Measurements from ENCODE around the gene NXPE4. TPM values are rescaled to one million over a fixed set of nuclear protein-coding genes. Genes with fewer than 3 reads are reported as not detected.

Gene NXPE4
- total RNA-seq, 1 donor from 2014 or later, result not detected

DNA sequence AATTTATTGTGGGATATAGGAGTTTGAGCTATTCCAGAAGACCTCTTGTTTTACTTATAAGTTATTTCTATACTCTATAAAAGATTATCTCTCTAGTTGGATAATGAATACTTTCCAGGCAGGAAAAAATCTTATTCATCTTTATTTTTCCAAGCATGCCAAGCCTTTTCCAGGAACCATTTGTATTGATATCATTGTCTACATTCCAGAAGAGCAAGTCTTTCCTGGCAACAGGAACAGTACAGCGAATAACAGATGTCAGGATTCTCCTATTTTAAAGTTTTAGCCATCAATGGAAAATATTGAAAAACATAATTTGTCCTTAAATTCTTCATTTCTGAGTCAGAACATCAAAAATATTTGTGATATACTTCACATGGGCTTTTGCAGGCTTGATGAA lies 30.8 kb downstream of the NXPE4 start:
- no peaks in the 10 kb centered on the region for H3K36me3 Mint-ChIP-seq (ENCODE audit: low read depth)
- H3K4me3 Mint-ChIP-seq (ENCODE audit: low read depth), result no peak overlapping the region
- no peaks in the 10 kb centered on the region for H3K27me3 Mint-ChIP-seq (ENCODE audit: low read depth)
- H3K4me1 Mint-ChIP-seq (ENCODE audit: low read depth), result peaks cover 4% of the 10 kb centered on the region
- no peaks in the 10 kb centered on the region for H3K9me3 Mint-ChIP-seq
- H3K27ac Mint-ChIP-seq, result no peak overlapping the region
- DNase-seq (ENCODE audit: low spot score), result no peak
- intact Hi-C loops (cut with micrococcal nuclease), result no loop called here

DNA sequence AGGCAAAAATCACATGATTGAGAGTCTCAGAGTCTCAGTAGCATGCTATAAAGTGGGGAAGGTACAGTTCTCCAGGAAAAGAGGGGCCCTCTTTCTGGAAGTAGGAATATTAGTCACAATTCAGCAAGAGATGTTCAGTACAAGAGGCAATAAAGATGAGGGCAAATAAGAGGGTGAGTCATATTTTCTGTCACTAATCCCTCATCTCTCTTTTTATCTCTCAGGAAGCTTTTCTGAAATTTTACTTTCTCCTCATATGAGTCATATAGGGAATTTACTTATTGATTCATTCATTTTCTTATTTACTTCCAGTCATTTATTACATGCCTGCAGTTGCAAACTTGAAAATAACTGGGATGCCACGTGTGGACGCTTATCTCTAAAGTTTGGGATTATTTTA lies 32.5 kb downstream of the NXPE4 start:
- Mint-ChIP-seq H3K27ac (no peak overlapping the region), H3K4me1 (ENCODE audit: low read depth) (peaks cover 4% of the 10 kb centered on the region), H3K9me3 (no peaks in the 10 kb centered on the region), H3K36me3 (ENCODE audit: low read depth) (no peaks in the 10 kb centered on the region), H3K27me3 (ENCODE audit: low read depth) (peaks cover 2% of the 10 kb centered on the region), H3K4me3 (ENCODE audit: low read depth) (no peak overlapping the region)
- intact Hi-C loops (cut with micrococcal nuclease), result no loop called here
- no peak for DNase-seq (ENCODE audit: low spot score)

DNA sequence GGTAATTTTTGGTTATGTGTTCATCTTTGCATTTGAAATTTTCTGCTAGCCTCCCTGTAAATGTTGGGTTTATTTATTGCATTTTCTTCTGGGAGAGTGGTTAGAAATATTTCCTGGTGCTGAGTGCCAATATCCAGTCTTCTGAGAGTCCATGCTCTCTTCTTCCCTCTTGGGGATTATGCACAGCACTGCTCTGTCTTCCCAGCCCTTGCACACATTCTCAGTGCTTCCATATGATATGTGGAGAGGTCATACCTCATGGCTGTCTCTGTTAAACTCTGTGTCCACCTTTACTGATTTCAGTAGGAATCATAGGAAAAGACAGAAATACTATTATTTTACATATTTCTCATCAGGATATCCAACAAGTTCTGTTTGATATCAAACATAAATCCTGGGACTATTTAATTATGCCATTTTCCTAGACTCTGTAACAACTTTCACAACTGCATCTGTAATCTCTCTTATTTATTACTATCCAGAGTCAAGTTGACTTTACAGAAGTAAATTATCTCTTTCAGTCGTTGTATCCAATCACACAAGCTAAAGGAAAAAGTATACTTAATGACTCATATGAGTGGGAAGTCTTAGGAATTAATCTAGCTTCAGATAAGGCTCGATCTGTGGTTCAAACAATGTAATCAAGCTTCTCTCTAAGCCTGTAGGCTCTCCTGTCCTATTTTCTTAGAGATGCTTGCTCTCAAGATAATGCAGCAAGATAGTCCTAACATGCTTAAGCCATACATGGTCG lies 33.2 kb downstream of the NXPE4 start:
- no peak overlapping the region for H3K4me3 Mint-ChIP-seq (ENCODE audit: low read depth)
- H3K4me1 Mint-ChIP-seq (ENCODE audit: low read depth), result peaks cover 4% of the 10 kb centered on the region
- H3K36me3 Mint-ChIP-seq (ENCODE audit: low read depth), result no peaks in the 10 kb centered on the region
- no peak for DNase-seq (ENCODE audit: low spot score)
- intact Hi-C loops (cut with micrococcal nuclease), result no loop called here
- H3K27me3 Mint-ChIP-seq (ENCODE audit: low read depth), result peaks cover 2% of the 10 kb centered on the region
- no peak overlapping the region for H3K27ac Mint-ChIP-seq
- no peaks in the 10 kb centered on the region for H3K9me3 Mint-ChIP-seq

DNA sequence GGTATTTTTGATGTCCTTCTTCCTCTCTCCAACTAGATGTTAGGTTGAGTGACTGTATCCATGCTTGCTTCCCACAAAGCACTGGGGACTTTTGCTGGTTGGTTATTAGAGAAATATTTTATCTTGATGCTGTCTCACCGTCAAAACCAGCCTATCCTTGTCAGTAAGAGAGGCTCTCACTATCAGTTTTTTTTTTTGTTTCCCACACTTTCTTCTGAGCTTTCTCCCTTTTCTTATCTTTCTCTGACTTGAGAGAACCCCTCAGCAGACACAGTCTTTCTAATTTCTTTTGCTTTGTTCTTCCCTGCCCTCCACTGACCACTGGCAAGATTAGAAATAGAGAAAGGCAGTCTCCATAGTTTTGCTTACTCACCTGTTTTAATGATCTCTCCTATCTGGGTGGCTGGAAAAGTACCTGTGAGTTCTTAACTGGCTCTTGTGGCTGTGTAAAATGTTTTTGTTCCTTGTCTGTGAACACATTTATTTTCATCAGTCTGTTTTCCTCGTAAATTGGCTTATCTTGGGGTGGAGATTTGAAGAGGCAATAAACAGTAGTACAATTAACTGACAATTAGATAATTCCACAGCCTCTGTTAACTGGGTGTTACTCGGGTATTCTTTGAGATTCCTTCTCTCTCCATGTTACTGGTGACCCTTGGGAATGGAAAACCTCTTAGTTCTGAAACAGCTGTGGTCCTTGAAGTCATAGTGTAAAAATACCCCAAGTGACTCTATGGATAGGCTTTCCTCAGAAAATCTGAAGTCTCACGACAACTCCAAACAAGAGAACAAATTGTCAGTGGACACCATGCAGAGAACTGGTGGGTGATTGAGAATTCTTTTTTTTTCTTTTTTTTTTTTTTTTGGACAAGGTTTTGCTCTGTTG lies 35.9 kb downstream of the NXPE4 start, which contains the start of gene NXPE1:
NXPE1 (minus strand) TSS at position 457 of the 886 bp plus-strand sequence. CDS start 8,680 bp downstream, outside the sequence.
- DNase-seq (ENCODE audit: low spot score), result no peak
- Mint-ChIP-seq H3K4me3 (ENCODE audit: low read depth) (no peak within 1 kb of the TSS), H3K9me3 (no peaks in the 10 kb centered on the region), H3K27me3 (ENCODE audit: low read depth) (peaks cover 2% of the 10 kb centered on the region), H3K36me3 (ENCODE audit: low read depth) (no peaks in the 10 kb centered on the region), H3K27ac (no peak within 1 kb of the TSS), H3K4me1 (ENCODE audit: low read depth) (peaks cover 4% of the 10 kb centered on the region)
- intact Hi-C loops (cut with micrococcal nuclease), result no loop called here

DNA sequence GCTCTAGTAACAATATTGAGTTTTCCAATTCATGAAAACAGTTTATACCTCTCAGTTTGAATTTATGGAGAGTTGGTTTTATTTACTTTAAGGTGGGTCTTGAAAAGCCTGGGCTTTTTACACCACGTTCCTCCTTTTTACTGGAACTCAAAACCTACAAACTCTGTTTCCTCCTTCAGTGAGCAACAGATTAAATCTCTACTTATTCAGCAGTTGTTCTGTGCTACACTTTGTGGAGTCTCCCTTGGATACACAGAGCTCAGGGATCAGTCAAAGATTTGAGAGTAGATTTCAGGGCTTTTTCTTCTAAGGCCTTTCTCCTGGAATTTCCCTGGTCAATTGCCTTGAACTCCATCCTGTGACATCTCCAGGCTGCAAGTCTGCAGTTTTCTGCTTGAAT lies 39.5 kb downstream of the NXPE4 start:
- H3K9me3 Mint-ChIP-seq, result no peaks in the 10 kb centered on the region
- no peaks in the 10 kb centered on the region for H3K4me1 Mint-ChIP-seq (ENCODE audit: low read depth)
- H3K36me3 Mint-ChIP-seq (ENCODE audit: low read depth), result no peaks in the 10 kb centered on the region
- no peak for DNase-seq (ENCODE audit: low spot score)
- intact Hi-C loops (cut with micrococcal nuclease), result no loop called here
- H3K27me3 Mint-ChIP-seq (ENCODE audit: low read depth), result peaks cover 2% of the 10 kb centered on the region
- no peak overlapping the region for H3K27ac Mint-ChIP-seq
- no peak overlapping the region for H3K4me3 Mint-ChIP-seq (ENCODE audit: low read depth)

DNA sequence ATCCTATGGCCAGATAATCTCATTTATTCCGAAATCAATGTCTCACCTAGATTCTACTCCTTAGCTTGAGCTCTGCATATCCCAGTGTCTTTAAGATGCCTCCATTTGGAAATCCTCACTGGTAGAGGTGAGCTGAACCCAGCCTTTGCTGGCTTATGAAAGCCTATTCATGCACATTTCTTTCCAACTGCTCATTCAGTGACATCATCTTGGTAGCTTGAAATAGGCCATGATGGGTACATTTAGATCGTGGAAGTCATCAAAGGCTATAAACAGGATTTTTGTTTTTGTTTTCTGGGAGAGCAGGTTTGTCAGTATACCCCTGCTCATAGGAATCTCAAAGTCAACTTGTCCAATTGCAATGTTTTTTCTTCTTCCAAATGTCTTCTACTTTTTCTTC lies 41.9 kb downstream of the NXPE4 start:
- H3K27me3 Mint-ChIP-seq (ENCODE audit: low read depth), result no peaks in the 10 kb centered on the region
- H3K27ac Mint-ChIP-seq, result no peak overlapping the region
- no peak for DNase-seq (ENCODE audit: low spot score)
- H3K4me1 Mint-ChIP-seq (ENCODE audit: low read depth), result no peaks in the 10 kb centered on the region
- H3K4me3 Mint-ChIP-seq (ENCODE audit: low read depth), result no peak overlapping the region
- H3K36me3 Mint-ChIP-seq (ENCODE audit: low read depth), result no peaks in the 10 kb centered on the region
- no peaks in the 10 kb centered on the region for H3K9me3 Mint-ChIP-seq
- intact Hi-C loops (cut with micrococcal nuclease), result no loop called here

DNA sequence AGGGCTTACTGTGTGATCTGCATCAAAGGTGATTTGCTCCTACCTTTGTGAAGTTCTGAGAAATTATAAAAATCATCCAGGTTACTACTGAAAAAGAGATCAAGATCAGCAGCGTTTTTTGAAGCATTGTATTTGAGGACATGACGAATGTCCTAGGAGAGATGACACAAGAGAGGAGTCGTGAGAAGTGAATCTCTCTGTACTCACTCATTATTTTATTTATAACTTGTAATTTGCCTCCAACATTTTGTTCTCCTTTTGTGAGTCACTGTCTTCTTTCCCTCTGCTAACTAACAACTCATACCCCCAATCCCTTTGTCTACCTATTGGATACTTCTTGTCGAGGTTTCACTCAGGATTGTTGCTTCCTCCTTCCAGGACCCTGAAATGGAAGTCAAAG lies 44.5 kb downstream of the NXPE4 start:
- Mint-ChIP-seq H3K27me3 (ENCODE audit: low read depth) (peaks cover 2% of the 10 kb centered on the region), H3K9me3 (no peaks in the 10 kb centered on the region), H3K4me3 (ENCODE audit: low read depth) (no peak overlapping the region), H3K27ac (no peak overlapping the region), H3K36me3 (ENCODE audit: low read depth) (no peaks in the 10 kb centered on the region), H3K4me1 (ENCODE audit: low read depth) (no peaks in the 10 kb centered on the region)
- intact Hi-C loops (cut with micrococcal nuclease), result no loop called here
- no peak for DNase-seq (ENCODE audit: low spot score)

DNA sequence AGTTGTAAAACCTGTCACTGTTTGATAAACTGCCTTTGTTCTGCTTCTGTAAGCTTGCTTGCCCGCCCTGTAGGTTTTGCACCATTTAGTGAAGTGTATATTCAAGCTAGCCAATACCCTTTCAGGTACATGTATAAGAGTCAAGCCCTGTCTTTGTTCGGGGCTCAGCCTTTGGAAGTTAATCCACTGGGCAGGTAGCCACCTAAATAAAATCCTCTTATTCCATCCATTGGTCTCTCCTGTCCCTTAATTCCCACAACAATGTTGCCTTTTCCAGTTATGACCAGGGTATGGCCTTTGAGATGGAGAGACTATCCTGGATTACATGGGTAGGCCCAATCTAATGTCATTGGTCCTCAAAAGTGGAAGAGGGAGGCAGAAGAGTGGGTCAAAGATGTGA lies 69.9 kb downstream of the NXPE4 start:
- no peaks in the 10 kb centered on the region for H3K36me3 Mint-ChIP-seq (ENCODE audit: low read depth)
- peaks cover 11% of the 10 kb centered on the region for H3K9me3 Mint-ChIP-seq
- no peak for DNase-seq (ENCODE audit: low spot score)
- intact Hi-C loops (cut with micrococcal nuclease), result no loop called here
- H3K27me3 Mint-ChIP-seq (ENCODE audit: low read depth), result no peaks in the 10 kb centered on the region
- H3K4me1 Mint-ChIP-seq (ENCODE audit: low read depth), result no peaks in the 10 kb centered on the region
- H3K4me3 Mint-ChIP-seq (ENCODE audit: low read depth), result no peak overlapping the region
- H3K27ac Mint-ChIP-seq, result no peak overlapping the region

DNA sequence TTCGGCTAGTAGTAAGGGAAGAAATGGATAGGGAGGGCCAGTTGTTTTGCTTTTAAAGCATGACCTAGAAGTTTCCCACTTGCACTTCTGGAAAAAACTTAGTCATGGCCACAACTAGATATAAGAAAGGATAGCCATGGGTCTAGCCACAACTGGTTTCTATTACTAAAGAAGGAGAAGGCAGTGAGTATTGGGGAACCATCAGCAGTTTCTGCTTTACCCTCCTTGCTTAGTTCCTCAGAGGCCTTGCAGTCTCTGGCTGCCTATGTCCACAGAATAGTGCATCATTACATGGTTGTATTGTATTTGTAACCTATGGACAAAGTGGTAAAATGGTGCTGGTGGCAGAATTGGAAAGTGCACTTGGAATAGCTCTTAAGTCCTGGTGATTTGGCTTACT lies 71.5 kb downstream of the NXPE4 start:
- no peaks in the 10 kb centered on the region for H3K4me1 Mint-ChIP-seq (ENCODE audit: low read depth)
- no peak overlapping the region for H3K27ac Mint-ChIP-seq
- intact Hi-C loops (cut with micrococcal nuclease), result no loop called here
- H3K27me3 Mint-ChIP-seq (ENCODE audit: low read depth), result peaks cover 3% of the 10 kb centered on the region
- H3K9me3 Mint-ChIP-seq, result peaks cover 11% of the 10 kb centered on the region
- H3K36me3 Mint-ChIP-seq (ENCODE audit: low read depth), result no peaks in the 10 kb centered on the region
- no peak for DNase-seq (ENCODE audit: low spot score)
- H3K4me3 Mint-ChIP-seq (ENCODE audit: low read depth), result no peak overlapping the region

DNA sequence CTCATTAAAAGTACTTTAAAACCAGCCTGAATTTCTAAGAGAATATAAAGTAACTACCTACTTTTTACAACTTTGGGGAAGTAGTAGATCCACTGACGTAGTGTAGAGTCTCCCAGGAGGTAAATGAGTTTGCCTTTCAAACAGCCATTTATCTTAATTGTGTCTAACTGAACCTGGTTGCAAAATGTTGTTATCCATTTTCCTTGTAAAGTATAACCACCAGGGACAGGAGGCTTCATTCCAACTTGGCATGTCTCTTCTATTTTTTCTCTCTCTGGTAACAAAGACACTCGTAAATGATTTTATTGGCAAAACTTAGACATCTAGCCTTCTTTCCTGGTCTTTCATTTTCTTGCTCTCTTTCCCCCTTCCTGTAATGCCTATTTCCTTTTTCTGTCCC lies 72.8 kb downstream of the NXPE4 start:
- peaks cover 11% of the 10 kb centered on the region for H3K9me3 Mint-ChIP-seq
- DNase-seq (ENCODE audit: low spot score), result no peak
- H3K4me1 Mint-ChIP-seq (ENCODE audit: low read depth), result no peaks in the 10 kb centered on the region
- intact Hi-C loops (cut with micrococcal nuclease), result no loop called here
- no peaks in the 10 kb centered on the region for H3K36me3 Mint-ChIP-seq (ENCODE audit: low read depth)
- peaks cover 3% of the 10 kb centered on the region for H3K27me3 Mint-ChIP-seq (ENCODE audit: low read depth)
- H3K27ac Mint-ChIP-seq, result no peak overlapping the region
- H3K4me3 Mint-ChIP-seq (ENCODE audit: low read depth), result no peak overlapping the region

Other genes starting within 250 kb of the NXPE4 start
- gene C11orf71, start 195.3 kb downstream of the NXPE4 start, total RNA-seq, result 5.8 and 6.3 TPM in 2 replicates
- gene RBM7, start 195.1 kb downstream of the NXPE4 start, total RNA-seq, result 39.4 and 39.6 TPM in 2 replicates
- gene REXO2, start 156.3 kb downstream of the NXPE4 start, total RNA-seq, result 94.0 and 98.9 TPM in 2 replicates
- not detected in 2 replicates for gene NXPE1, start 35.9 kb downstream of the NXPE4 start, total RNA-seq
- not detected in 2 replicates for gene NXPE2, start 82.7 kb upstream of the NXPE4 start, total RNA-seq

Data from activated T-helper 2 cell treated with anti-CD3 and anti-CD28 coated beads, Interferon-gamma antibody, Interleukin-2, Interleukin-4, amounts not matched to agents 10 μg/mL and 5 μg/mL and 100 μg/mL, durations not matched to agents 14 hours and 24 hours and 36 hours (primary cell).